HG03135 (cell line): Measurements from ENCODE around the gene GFY.

Experiments
- ATAC-seq: cut with Tn5 transposase; IDR thresholded peaks from one replicate; pipeline ENCODE4 v1.9.1; 2021; ENCODE audit warnings: mild to moderate bottlenecking, moderate library complexity; ENCODE audit not compliant: unreplicated experiment

GFY gene

DNA sequence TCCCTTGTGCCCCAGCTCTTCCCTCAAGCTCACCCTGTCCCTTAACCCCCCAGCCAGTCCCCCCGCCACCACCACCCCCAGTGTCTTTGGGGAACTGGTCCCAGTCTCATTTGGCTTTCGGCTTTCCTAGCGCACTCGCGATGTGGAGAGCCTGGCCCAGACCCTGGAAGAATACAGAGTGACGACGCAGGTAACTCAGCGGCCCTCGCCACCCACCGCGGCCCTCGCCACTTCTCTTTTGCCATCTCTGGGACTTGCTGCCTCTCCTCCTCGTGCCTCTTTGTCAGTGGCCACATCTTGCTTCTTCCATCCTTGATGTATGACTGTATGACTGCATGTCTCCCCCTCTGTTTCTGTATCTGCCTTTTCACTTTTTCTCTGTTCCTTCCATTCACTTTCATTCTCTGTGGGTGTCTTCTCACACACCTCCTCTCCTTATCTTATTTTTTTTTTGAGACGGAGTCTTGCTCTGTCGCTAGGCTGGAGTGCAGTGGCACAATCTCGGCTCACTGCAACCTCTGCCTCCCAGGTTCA, 17.6 kb upstream of the GFY start:
- no peak for ATAC-seq

DNA sequence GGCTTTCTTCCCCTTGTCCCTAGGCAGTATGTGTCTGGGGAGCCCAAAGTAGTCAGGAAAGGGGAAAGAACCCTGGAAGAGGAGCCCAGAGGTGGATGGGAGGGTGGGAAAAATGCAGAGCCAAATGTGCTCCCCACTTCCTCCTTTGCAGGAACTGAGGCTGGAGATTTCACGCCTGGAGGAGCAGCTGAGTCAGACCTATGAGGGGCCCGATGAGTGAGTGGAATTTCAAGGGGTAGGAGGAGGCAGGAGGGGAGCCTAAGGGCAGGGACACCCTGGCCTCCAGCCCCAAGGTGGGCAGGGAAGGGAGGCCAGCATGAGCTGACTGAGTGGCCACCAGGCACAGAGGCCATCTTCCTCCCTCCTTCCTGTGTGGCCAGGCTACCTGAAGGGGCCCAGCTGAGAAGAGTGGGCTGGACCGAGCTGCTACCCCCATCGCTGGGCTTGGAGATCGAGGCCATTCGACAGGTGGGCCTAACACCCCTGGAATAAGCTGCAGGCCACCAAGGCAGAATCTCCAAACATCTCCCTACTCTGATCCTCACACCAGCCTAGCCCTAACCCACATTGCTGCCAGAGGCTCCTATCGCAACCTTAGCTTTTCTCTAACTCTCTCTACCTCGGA, 16.3 kb upstream of the GFY start:
- ATAC-seq = no peak

DNA sequence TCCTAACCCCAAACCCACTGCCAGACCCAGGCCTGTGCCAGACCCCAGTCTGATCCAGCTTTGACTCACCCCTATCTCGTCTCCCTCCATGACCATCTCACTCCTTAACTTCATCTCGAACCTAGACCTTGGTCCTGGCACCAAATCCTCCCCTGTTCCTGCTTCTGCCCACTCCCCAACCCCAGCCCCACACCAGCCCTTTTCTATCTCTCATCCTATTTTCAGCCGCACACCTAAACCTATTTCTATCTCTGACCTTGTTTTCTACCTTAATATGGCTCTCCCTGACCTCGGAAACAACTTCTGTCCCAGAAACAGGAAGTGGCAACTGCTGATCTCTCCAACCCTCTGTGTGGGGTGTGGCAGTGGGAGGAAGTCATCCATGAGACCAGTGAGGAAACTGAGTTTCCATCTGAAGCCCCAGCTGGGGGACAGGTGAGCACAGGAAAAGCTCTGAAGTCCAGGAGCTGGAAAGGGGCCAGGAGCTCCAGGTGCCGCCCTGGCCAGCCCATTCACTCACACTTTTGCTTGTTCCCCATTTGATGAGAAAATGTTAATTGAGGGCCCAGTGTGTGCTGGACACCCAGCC, 15.7 kb upstream of the GFY start:
- no peak for ATAC-seq

DNA sequence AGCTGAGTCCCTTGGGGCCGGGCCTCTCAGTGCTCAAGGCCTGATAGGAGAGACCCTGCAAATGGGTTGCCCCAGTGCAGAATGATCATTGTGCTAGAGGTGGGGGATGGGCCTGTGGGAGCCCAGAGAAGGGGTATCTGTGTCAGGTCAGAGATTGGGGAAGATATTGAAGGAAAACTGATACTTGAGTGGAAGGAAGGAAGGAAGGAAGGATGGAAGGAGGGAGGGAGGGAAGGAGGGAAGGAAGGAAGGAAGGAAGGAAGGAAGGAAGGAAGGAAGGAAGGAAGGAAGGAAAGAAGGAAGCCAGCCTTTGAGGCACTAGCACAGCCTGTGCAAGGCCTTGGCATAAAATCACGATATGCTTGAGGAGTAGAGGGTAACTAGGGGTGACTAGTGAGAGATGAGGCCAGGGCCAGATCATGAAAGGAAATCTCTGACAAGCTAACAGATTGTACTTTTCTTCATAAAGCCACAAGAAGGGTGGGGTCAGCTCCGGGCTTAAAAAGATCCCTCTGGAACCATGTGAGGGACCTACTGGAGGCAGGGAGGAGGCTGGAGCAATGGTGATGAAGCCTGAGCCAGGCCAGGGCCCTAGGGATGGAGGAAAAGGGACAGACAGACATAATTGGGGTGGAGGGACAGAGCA, 13.4 kb upstream of the GFY start:
- ATAC-seq = no peak

DNA sequence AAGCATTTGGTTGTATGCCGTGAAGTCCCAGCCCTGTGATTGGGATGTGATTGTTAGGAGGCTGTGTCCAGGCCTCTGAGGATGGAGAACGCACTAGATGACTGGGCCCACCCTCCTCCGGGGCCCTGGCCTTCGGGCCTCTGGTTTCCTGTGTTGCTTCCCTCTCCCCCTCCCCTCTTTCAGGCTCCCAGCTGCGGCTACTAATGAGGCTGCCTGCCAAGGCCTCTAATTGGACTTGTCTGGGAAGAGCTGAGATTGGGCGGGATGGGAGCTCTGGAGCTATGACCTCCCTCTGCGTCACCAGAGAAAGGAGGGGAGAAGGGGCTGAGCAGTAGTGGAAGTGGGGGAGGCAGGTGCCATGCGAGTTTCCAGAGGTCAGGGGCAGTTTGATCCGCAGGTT, 11.8 kb upstream of the GFY start:
- ATAC-seq = no peak

DNA sequence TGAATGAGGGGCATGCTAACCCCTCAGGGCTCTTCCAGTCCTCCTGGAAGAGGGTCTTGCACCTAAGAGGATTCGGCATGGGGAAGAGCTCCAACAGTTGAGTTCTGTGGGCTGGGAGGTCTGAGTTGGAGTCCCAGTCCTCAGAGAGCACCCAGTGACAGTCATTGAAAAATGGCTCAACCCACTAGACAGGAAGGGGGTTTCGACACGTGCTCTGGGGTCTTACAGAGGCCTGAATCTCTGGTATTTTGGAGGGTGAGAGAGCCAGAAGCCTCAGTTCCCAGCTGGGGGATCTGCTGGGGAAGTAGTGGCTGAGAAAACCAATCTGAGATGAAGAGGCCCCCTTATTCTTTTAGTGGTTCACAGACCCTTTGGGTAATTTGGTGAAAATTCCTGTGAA, 10.9 kb upstream of the GFY start:
- no peak for ATAC-seq

DNA sequence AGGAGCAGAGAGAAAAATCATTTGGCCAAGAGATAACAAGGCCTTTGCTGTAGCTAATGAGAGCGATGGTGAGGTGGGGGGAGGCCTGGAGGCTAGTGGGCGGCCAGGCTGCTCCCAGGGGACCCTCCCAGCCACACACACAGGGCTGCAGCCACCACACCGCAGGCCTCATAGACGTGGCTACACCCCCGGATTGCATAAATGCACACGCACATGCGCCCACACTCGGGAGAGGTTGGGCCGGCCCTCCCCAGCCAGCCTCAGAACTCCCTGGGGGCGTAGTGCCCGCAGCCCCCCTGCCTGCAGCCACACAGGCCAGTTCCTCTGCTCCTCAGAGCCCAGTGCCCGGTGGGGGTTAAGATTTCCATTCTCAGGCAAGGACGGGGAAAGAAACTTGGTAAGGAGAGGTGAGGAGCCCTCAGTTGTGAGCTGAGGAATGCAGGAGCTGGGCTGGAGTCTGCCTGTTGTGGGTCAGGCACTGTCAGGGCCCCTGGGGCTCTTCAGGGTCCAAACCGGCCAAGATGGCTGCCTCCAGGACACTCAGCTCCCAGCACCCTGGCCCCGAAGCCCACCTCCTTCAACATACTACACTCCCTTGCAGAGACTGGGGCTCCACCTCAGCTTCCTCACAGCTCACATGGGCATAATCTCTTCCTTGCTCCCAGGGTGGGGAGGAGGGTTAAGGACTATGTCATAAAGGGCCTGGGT, 9.9 kb upstream of the GFY start:
- no peak for ATAC-seq

DNA sequence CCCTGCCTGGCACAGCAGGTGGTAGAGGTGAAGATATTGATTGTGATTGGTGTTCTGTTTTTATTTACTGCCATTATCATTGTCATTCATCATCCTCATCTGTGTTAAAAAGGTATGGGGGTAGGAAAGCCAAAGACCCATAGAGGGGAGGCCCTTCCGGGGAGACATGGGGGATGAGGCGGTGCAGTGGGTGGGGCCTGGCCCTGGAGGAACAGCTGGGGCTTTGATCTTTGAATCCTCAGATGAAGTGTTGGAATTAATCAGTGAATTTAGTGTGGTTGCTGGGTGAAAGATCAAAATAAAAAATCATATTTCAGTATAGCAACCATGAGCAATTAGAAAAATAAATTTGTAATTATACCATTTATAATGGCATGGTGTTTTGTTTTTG, 9.4 kb upstream of the GFY start:
- ATAC-seq = no peak

DNA sequence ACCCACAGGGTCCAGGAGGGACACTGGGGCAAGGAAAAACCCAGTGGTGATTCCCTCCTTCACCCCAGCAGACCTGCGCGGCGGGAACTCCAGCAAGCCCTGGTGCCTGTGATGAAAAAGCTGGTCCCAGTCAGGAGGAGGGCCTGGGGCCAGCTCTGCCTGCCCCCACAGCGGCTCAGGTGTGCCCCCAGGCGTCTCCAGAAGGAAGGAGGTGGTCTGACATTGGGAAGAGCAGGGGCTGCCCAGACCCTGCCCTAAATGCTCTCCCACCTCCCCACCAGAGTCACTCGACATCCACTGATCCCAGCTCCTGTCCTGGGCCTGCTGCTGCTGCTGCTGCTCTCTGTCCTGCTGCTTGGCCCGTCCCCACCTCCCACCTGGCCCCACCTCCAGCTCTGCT, 8.1 kb upstream of the GFY start:
- ATAC-seq = no peak

DNA sequence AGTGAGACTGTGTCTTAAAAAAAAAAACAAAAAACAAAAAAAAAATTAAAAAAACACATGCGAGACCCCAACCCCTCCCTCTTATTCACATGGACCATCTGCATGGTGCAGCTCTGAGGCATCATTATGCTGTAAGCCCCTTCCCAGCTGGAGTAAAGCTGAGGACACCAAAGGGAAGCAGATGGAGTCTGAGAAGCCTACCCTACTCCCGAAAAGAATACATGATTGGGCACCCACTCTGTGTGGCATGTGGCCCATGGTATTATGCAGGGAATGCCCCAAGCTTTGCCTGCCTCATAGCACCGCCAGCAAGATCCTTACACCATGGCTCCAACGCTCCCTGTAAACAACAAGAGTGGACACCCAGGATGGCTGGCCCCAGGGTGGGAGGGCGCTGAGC, 6.7 kb upstream of the GFY start:
- ATAC-seq = no peak

DNA sequence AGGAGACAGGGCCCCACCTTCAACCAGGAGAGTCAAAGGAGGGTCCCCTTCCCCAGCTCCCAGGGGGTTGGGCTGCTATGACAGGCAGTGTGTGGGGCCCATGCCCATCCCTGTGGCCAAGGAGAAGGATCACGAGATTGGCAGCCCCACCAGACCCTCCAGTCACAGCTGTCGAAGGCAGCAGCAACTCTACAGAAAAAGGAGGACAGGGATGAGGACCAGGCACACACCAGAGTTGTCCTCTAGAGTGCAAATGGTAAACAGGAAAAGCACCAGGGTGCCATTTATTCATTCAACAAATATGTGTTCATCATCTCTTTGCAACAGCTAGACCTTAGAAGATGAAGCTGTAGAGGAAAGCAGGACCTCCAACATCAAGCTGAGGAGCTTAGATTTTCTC, 6.0 kb upstream of the GFY start:
- no peak for ATAC-seq

DNA sequence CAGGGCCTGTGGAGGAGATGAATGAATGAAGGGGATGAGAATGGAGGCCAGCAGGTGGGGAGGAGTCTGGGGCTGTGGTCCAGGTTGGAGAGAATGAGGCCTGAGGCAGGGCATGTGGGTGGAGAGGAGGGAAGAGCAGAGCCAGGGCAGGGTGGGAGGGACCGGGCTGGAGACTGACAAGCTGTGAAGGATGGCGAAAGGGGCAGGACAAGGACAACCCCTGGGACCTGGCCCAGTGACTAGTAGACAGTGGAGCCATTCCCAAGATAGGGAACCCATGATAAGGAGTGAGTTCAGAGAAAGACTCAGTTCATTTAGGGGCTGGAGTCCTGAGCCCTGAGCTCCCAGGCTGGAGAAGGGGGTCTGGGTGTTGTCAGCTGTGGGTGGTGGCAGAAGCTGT, 5.0 kb upstream of the GFY start:
- ATAC-seq = no peak

DNA sequence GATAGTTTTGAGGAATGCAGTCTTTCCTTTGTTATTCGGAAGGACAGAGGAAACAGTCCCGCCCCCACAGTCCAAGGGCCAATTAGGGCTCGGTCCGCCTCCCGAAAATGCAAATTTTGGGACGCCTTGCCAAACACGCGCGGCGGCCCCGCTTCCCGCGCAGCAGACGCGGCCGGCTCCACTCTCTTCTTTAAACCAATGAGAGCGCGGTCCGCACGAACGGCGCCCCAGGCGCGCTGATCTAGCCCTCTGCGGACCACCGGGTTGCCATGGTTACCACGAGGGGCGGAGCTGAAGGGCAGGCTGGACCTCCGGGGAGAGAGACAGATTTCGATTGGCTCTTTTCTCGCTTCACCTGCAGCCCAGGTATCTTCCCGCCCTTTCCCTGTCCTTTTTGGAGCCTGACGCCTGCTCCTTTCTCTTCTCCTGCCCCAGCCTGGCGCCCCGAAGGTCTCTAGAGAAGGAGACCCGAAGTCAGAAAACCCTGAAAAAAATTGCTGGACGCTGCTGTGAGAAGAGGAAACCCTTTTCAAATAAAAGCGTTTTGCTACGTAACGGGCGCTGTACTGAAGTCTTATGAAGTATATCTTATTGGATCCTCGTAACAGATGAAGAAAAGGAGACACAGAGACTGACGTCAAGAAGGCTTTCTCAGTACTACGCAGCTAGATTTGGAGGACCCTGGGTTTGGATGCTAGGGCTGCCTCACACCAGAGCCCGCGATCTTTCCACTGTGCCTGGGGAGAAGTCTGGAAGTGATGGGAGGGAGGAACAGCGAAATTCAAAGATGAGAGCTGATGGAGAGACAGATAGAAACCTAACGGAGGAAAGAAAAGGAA, 3.9 kb upstream of the GFY start:
- ATAC-seq = no peak

DNA sequence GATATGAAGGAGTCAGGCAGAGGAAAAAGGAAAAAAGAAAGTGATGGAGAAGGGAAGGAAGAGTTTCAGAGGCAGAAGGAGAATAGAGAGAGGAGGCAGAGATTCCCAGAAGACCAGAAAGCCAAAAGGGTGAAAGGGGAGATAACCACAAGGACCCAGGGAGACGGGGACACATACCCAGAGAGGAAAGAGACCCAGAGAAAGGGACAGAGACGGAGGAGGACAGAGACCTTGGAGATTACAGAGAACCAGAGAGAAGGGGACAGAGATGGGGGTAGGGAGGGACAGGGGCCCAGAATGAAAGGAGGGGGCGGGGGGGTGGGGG, 3.3 kb upstream of the GFY start:
- no peak for ATAC-seq

DNA sequence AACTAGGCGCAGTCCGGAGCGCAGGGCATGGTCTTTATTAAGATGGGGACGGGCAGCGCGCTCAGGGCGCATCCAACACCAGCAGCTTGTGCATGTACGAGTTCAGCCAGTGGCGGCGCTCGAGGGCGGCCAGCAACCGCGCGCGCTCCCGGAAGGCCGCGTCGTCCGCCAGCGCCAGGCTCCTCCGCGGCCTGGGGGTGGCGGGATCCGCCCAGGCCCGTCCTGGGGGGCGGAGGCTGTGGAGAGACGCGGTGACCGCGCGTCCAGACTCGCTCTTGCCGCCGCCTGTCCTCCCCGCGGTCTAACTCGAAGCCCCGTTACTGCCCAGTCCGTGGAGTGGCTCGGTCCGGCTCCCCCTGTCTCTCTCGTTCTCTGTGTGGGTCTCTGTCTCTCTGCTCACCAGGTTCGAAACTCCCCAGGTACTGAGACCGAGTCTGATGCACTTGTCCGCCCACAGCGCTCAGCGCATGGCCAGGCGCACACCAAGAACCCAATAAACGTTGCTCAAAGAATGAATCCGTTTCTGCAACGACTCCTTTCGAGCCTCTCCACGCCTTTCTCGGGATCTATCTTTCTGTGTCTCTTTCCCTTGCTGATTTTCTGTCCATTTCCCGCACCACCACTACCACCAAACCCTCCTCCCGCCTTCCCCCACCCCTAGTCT, 2.6 kb upstream of the GFY start:
- no peak for ATAC-seq

DNA sequence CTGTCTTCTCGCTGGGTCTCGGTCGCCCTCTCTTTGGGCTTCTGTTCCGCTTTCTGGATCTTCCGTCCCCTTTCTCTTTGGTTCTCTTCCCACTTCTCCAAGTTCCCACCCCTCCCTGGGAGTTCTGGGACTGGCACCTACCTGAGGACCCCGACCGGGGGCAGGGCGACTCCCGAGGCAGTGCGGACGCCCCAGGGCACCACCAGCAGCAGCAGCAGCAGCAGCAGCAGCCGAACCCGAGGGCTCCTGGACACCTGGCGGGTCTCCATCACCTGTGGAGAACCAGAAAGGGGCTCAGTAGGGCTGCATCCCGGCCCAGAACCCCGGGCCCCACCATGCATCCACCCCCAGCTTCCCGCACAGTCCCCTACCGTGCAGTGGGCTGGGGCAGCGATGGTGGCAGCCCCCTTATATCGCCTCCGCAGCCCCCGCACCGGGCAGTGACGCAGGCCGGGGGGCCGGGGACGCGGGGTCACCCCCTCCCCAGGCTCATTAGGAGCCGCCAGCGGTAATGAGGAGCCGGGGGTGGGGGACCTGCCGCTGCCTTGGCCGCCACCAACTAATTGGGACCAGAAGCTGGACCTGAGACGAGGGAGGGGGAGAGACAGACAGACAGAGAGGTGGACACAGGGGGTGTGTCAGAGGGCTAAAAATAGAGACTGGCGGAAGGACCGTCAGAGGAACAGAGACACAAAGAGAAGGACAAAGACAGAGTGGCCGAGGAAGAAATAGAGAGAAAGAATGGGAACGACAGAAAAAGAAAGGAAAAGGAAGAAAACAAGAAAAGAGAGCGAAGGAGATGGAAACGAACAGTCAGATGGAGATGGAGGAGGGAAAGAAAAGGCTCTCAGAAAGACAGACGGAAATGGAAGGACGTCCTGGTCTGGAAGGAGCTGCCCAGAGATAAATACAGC, 1.9 kb upstream of the GFY start, which contains the start of gene PTH2:
Gene PTH2, minus strand, starts transcription at position 371 of the 914 bp plus-strand sequence. Its CDS starts 102 bp downstream, at position 269.
- no peak for ATAC-seq

DNA sequence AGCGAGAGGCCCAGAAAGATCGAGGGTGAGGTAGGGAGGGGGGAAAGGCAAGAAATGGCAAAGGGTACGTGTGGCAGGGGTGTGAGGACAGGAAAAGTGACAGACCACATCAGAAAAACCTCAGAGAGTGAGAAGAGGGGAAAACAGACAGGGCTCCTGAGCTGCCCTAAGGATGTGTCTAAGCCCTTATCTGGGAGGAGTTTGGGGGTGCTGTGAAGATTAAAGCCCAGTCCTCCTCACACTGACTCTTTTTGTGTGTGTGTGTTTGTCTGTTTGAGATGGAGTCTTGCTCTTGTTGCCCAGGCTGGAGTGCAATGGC, 1.2 kb upstream of the GFY start:
- no peak for ATAC-seq

DNA sequence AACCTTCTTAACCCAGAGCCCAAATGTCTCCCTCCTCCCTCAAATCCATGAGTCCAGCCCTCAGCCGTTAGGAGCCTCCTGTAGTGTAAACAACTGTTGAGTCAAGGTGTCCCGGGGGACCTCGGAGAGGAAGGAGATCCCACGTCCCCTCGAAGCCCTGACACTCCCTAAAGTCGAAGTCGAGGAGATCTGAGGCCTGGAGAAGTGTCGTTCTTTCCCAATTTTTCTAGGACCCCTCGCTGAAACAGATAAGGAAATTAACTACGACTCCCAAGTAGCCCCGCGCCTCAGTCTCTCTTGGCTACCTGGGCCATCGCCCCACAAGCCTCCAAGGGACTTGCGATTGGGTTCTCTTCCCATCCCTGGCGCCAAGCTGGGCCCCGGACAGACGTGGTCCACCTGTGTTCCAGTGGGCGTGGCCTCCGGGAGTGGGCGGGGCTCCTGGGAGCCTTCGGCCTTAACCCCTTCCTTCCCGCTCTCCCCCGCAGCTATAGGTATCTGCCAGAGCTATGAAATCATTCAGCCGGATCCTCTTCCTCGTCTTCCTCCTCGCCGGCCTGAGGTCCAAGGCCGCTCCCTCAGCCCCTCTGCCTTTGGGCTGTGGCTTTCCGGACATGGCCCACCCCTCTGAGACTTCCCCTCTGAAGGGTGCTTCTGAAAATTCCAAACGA, 869 bp downstream of the GFY start:
- no peak for ATAC-seq

DNA sequence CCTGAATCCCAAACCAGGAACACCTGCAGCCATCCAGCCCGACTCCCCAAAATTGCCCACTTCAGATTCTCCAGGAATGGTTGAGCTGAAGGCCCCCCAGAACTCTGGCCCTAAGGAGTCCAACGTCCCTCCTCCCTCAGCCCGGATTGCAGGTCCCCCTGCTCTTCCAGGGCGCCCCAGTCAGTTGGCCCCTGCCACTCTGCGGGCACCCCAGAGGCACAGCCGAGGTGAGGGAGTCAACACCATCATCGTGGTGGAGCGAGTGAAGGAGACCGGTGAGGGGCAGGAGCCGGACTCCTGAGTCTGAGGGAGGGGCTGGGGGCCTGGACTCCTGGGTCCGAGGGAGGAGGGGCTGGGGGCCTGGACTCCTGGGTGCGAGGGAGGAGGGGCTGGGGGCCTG, 2.2 kb downstream of the GFY start:
- ATAC-seq = no peak
